GM10266 (cell line): ENCODE measurements around the gene PKDCC.

ENCODE experiments used
- DNase-seq: peaks from one replicate; pipeline ENCODE4 v3.0.0; 2012; ENCODE audit errors: extremely low spot score
- CTCF ChIP-seq: IDR thresholded peaks from 2 replicates; pipeline ENCODE4 v1.5.1; 2012; ENCODE audit warnings: mild to moderate bottlenecking, low read depth; ENCODE audit not compliant: control insufficient read depth, insufficient read depth; ENCODE audit errors: missing control alignments

PKDCC gene

GRCh38 chr2:42021464-42021863 lies 26.4 kb upstream of the PKDCC start:
- DNase-seq, result no peak
- TF ChIP-seq CTCF, result no peak

DNA sequence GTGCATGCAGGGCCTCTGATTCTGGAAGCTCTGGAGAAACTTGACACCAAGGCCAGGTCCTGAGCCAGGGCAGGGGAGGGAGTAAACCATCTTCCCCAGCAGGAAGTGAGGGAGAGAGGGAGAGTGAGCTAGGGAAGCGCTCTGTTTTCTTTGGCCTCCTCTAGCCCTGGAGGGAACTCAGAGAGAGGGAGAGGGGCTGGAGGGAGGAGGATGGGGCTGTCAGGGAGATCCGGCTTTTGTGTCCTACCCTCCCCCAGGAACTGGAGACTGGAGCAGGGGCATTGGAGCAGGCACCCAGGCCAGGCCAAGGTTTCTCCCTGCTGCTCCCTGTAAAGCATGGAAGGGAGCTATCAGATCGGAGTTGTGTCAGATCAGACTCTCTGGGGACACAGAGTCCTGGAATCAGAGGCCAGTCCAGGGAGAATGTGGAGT lies 22.7 kb upstream of the PKDCC start:
- DNase-seq, result no peak
- no peak for TF ChIP-seq CTCF

- TF ChIP-seq CTCF, result no peak
- no peak for DNase-seq
These were observed 21.5 kb upstream of the PKDCC start for GRCh38 chr2:42026272-42026671.

DNA sequence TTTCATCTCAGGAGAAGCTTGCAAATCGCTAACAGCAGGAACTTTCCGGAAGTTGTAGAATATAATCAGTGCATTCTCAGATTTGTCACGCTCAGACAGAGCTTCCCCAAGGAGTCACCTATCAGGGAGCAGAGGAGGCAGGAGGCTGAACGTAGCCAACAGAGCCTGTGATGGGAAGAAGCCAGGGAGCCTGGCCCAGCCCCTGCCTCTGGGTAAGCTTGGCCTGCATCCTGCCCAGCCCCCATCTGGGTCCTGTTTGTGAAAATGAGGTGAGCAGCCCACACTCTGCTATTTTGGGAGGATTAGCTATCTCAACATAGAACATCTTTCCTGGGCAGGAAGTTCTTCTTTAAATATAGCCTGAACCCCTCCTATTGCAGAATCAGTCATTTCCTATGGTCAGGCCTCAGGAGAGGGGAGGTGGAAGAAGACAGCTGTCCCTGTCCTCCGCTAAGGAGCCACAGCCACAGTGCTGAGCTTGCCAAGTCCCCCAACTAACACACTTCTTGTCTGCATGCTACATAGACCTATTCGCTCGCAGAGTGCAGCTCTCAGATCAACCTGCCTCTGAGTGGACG lies 19.2 kb upstream of the PKDCC start:
- DNase-seq, result peak; percentile 62
- no peak for TF ChIP-seq CTCF

- TF ChIP-seq CTCF, result no peak
- DNase-seq, result no peak
These were observed 18.6 kb upstream of the PKDCC start for GRCh38 chr2:42029171-42029570.

GRCh38 chr2:42029639-42030199 lies 18.1 kb upstream of the PKDCC start:
- DNase-seq, result no peak
- TF ChIP-seq CTCF, result no peak

DNA sequence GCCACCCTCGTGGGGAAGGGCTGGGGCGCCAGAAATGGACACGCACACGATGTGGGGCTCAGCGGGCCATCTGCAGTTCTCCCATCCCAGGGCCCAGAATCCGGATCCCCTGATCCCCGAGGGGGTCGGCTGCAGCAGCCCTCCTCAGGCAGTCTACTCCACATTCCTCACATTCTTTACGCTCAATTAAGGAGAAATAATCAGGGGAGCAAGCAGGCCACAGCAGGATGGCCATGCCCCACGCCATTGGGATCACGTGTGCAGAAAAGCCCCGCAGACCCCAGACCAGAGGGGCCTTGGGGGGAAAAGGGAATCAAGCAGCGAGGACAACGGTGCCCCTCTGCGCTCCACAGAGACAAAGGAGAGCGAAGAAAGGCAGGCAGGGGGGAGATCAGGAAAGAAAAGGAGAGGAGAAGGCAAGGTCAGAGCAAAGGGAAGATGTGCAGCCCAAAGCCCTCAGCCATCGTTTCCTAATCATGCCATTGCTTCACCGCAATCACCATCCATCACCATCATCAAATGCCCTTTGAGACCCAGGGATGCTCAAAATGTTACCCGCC lies 17.5 kb upstream of the PKDCC start:
- DNase-seq, result no peak
- TF ChIP-seq CTCF, result no peak
